Thyroid gland (tissue), 4 donors: ENCODE results near the gene OBSCN.

Experiments used
- POLR2A ChIP-seq, 2 donors: fragments of 450-650 bp; IDR thresholded peaks; one replicate each; pipeline ENCODE4 v1.6.1; 2017; ENCODE audit warnings: antibody characterized with exemption in 2 of 2, mild to moderate bottlenecking in 2 of 2, moderate library complexity in 1 of 2
- TF ChIP-seq, protein P1 (sequence below), 6 experiments: fragments of 200-600 bp in 3 of 6; fragments of 450-650 bp in 3 of 6; sonication (generic) in 3 of 6; IDR thresholded peaks; one replicate each; pipeline ENCODE4 v1.5.1; 2016 to 2019; ENCODE audit warnings: antibody characterized with exemption in 6 of 6, mild to moderate bottlenecking in 2 of 6, inconsistent platforms in 1 of 6, moderate library complexity in 1 of 6

- TF ChIP-seq, protein P1, sequence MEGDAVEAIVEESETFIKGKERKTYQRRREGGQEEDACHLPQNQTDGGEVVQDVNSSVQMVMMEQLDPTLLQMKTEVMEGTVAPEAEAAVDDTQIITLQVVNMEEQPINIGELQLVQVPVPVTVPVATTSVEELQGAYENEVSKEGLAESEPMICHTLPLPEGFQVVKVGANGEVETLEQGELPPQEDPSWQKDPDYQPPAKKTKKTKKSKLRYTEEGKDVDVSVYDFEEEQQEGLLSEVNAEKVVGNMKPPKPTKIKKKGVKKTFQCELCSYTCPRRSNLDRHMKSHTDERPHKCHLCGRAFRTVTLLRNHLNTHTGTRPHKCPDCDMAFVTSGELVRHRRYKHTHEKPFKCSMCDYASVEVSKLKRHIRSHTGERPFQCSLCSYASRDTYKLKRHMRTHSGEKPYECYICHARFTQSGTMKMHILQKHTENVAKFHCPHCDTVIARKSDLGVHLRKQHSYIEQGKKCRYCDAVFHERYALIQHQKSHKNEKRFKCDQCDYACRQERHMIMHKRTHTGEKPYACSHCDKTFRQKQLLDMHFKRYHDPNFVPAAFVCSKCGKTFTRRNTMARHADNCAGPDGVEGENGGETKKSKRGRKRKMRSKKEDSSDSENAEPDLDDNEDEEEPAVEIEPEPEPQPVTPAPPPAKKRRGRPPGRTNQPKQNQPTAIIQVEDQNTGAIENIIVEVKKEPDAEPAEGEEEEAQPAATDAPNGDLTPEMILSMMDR (IDR thresholded peaks at IDR 0.05) = no peak
- TF ChIP-seq POLR2A (IDR thresholded peaks at IDR 0.05) = no peak
These were observed 23.3 kb downstream of the OBSCN start for GRCh38 chr1:228231189-228231588.
